MM.1S (cell line): ENCODE results near the gene SDC1.

Source experiments
- DNase-seq: peaks from one replicate; pipeline ENCODE4 v3.0.0-alpha.2; 2015
- H2AFZ ChIP-seq: fragments of 300-600 bp; sonication (generic); 2 replicates; pipeline ENCODE4 v1.6.0; 2016; ENCODE audit warnings: antibody characterized with exemption, low read length
- H3F3A ChIP-seq: fragments of 300-600 bp; sonication (generic); 2 replicates; pipeline ENCODE4 v1.6.1; 2016; ENCODE audit warnings: mild to moderate bottlenecking, antibody characterized with exemption, low read length, moderate library complexity, mixed read lengths; ENCODE audit not compliant: insufficient read depth
- H3K27ac ChIP-seq: fragments of 300-600 bp; sonication (generic); 2 replicates; pipeline ENCODE4 v1.5.1; 2016; ENCODE audit warnings: mild to moderate bottlenecking, low read length
- H3K27me3 ChIP-seq: fragments of 300-600 bp; sonication (generic); replicated peaks from 2 replicates; pipeline ENCODE4 v1.6.0; 2016; ENCODE audit warnings: low read length; ENCODE audit not compliant: insufficient read depth
- H3K36me3 ChIP-seq: fragments of 300-600 bp; sonication (generic); replicated peaks from 2 replicates; pipeline ENCODE4 v1.6.1; 2016; ENCODE audit warnings: mild to moderate bottlenecking, low read length, mixed read lengths; ENCODE audit not compliant: insufficient read depth
- H3K4me1 ChIP-seq: fragments of 300-600 bp; sonication (generic); 2 replicates; pipeline ENCODE4 v1.6.1; 2016; ENCODE audit warnings: low read length, mixed read lengths
- H3K4me2 ChIP-seq: fragments of 300-600 bp; sonication (generic); 2 replicates; pipeline ENCODE4 v1.6.0; 2016; ENCODE audit warnings: low read depth, low read length
- H3K4me3 ChIP-seq: fragments of 300-600 bp; sonication (generic); 2 replicates; pipeline ENCODE4 v1.5.1; 2016; ENCODE audit warnings: low read length, mixed read lengths
- H3K79me2 ChIP-seq: fragments of 300-600 bp; sonication (generic); 2 replicates; pipeline ENCODE4 v1.6.1; 2016; ENCODE audit warnings: mixed run types, low read length, mixed read lengths
- H3K9ac ChIP-seq: fragments of 300-600 bp; sonication (generic); 2 replicates; pipeline ENCODE4 v1.6.1; 2016; ENCODE audit warnings: low read length, mixed read lengths
- H3K9me2 ChIP-seq: fragments of 300-600 bp; sonication (generic); replicated peaks from 2 replicates; pipeline ENCODE4 v1.6.1; 2016; ENCODE audit warnings: mild to moderate bottlenecking, low read length, mixed read lengths; ENCODE audit not compliant: insufficient read depth
- H3K9me3 ChIP-seq: fragments of 300-600 bp; sonication (generic); replicated peaks from 2 replicates; pipeline ENCODE4 v1.6.1; 2016; ENCODE audit warnings: mild to moderate bottlenecking, low read length, mixed read lengths; ENCODE audit not compliant: insufficient read depth
- H4K20me1 ChIP-seq: fragments of 300-600 bp; sonication (generic); 2 replicates; pipeline ENCODE4 v1.6.1; 2016; ENCODE audit warnings: mild to moderate bottlenecking, low read length, moderate library complexity, mixed read lengths; ENCODE audit not compliant: insufficient read depth
- CTCF ChIP-seq: fragments of 300-600 bp; sonication (generic); IDR thresholded peaks from 2 replicates; pipeline ENCODE4 v1.5.1; 2016; ENCODE audit warnings: antibody characterized with exemption, low read length, mixed read lengths
- EZH2 ChIP-seq: fragments of 300-600 bp; sonication (generic); optimal IDR thresholded peaks from 2 replicates; pipeline ENCODE3; 2017; ENCODE audit warnings: low read depth, mild to moderate bottlenecking, antibody characterized with exemption, low read length, mixed read lengths
- EZH2phosphoT487 ChIP-seq: fragments of 300-600 bp; sonication (generic); IDR thresholded peaks from 2 replicates; pipeline ENCODE4 v1.6.1; 2018; ENCODE audit warnings: antibody characterized with exemption, low read length

SDC1 gene

GRCh38 chr2:20203072-20203471 is 21.9 kb downstream of the SDC1 start:
- H3K4me2 ChIP-seq, result no peak overlapping the region
- peaks cover 57% of the 10 kb centered on the region for H3K4me1 ChIP-seq
- H3K4me3 ChIP-seq, result no peak overlapping the region
- no peaks in the 10 kb centered on the region for H4K20me1 ChIP-seq
- no peak overlapping the region for H3K9ac ChIP-seq
- H3K27ac ChIP-seq, result no peak overlapping the region
- H3F3A ChIP-seq, result peaks cover 80% of the 10 kb centered on the region
- no peak overlapping the region for H2AFZ ChIP-seq
- no peaks in the 10 kb centered on the region for H3K9me2 ChIP-seq
- no peaks in the 10 kb centered on the region for H3K27me3 ChIP-seq
- peaks cover 26% of the 10 kb centered on the region for H3K36me3 ChIP-seq
- H3K79me2 ChIP-seq, result peaks cover 60% of the 10 kb centered on the region
- TF ChIP-seq EZH2, result no peak
- TF ChIP-seq EZH2phosphoT487, result no peak
- no peak for TF ChIP-seq CTCF
- H3K9me3 ChIP-seq, result no peaks in the 10 kb centered on the region
- no peak for DNase-seq

- no peak for DNase-seq
- H2AFZ ChIP-seq, result no peak overlapping the region
- no peak overlapping the region for H3K9ac ChIP-seq
- H3K79me2 ChIP-seq, result peaks cover 51% of the 10 kb centered on the region
- no peak overlapping the region for H3K4me3 ChIP-seq
- H4K20me1 ChIP-seq, result no peaks in the 10 kb centered on the region
- no peaks in the 10 kb centered on the region for H3K27me3 ChIP-seq
- H3F3A ChIP-seq, result peaks cover 72% of the 10 kb centered on the region
- peaks cover 52% of the 10 kb centered on the region for H3K4me1 ChIP-seq
- H3K36me3 ChIP-seq, result peaks cover 26% of the 10 kb centered on the region
- H3K9me3 ChIP-seq, result no peaks in the 10 kb centered on the region
- H3K27ac ChIP-seq, result no peak overlapping the region
- TF ChIP-seq EZH2, result no peak
- no peak for TF ChIP-seq EZH2phosphoT487
- TF ChIP-seq CTCF, result no peak
- H3K9me2 ChIP-seq, result no peaks in the 10 kb centered on the region
- no peak overlapping the region for H3K4me2 ChIP-seq
These were observed 23.3 kb downstream of the SDC1 start for GRCh38 chr2:20201671-20202070.

GRCh38 chr2:20200697-20201555 is 24.0 kb downstream of the SDC1 start:
- no peaks in the 10 kb centered on the region for H3K9me2 ChIP-seq
- H3K36me3 ChIP-seq, result peaks cover 26% of the 10 kb centered on the region
- H3K27ac ChIP-seq, result no peak overlapping the region; the same call in 1 of the 2 replicates
- H3K27me3 ChIP-seq, result no peaks in the 10 kb centered on the region
- H4K20me1 ChIP-seq, result no peaks in the 10 kb centered on the region
- H2AFZ ChIP-seq, result no peak overlapping the region
- H3K79me2 ChIP-seq, result peaks cover 44% of the 10 kb centered on the region
- H3F3A ChIP-seq, result peaks cover 65% of the 10 kb centered on the region
- no peak overlapping the region for H3K4me3 ChIP-seq
- DNase-seq, result no peak
- H3K9ac ChIP-seq, result no peak overlapping the region
- peaks cover 45% of the 10 kb centered on the region for H3K4me1 ChIP-seq
- no peaks in the 10 kb centered on the region for H3K9me3 ChIP-seq
- TF ChIP-seq EZH2, result no peak
- no peak for TF ChIP-seq CTCF
- no peak for TF ChIP-seq EZH2phosphoT487
- H3K4me2 ChIP-seq, result no peak overlapping the region
